Measurements from ENCODE around the gene LTB4R2. TPM values are rescaled to one million over a fixed set of nuclear protein-coding genes. Genes with fewer than 3 reads are reported as not detected.
"Not testable (repeated sequence)": the region's sequence is repeated elsewhere in the genome, so short reads cannot be mapped to it uniquely, and the experiment has no call there.

Gene LTB4R2
- polyA plus RNA-seq, 3 donors from 2014 or later = 2.1 to 4.9 (median 3.9) TPM

- Mint-ChIP-seq H3K4me3 (no peak overlapping the region), H3K27me3 (ENCODE audit: low read depth in 3 of 3) (peaks cover 9 to 18% (median 13%) of the 10 kb centered on the region in 3 donors), H3K4me1 (no peaks in the 10 kb centered on the region), H3K36me3 (no peaks in the 10 kb centered on the region), H3K27ac (no peak overlapping the region), H3K9me3 (peaks cover 0 to 3% (median 0%) of the 10 kb centered on the region in 6 donors)
- DNase-seq = no peak
Measured at GRCh38 chr14:24349742-24350141, 39.8 kb downstream of the LTB4R2 start.

DNA sequence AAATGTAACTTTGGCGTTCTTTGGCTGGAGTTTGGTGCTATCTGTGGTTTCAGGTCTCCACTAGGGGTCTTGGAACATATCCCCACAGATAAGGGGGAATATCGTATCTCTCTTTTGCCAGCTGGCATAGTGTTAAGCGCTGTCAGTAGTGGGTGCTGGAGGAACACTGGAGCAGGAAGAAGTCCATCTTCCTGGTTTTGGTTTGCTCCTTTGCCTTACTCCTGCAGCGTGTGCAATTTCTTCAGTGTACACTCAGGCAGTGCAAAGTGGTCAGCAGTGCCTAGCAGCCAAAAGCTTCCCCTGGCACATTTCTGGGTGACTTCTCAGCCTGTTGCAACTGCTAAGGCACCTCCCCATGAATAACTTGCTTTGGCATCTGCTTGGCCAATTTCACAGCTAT, 41.6 kb downstream of the LTB4R2 start:
- Mint-ChIP-seq H3K36me3 (no peaks in the 10 kb centered on the region), H3K4me3 (no peak overlapping the region), H3K4me1 (no peaks in the 10 kb centered on the region), H3K27me3 (ENCODE audit: low read depth in 3 of 3) (peaks cover 6 to 18% (median 11%) of the 10 kb centered on the region in 3 donors), H3K9me3 (peaks cover 0 to 3% (median 0%) of the 10 kb centered on the region in 6 donors), H3K27ac (no peak overlapping the region)
- no peak for DNase-seq

DNA sequence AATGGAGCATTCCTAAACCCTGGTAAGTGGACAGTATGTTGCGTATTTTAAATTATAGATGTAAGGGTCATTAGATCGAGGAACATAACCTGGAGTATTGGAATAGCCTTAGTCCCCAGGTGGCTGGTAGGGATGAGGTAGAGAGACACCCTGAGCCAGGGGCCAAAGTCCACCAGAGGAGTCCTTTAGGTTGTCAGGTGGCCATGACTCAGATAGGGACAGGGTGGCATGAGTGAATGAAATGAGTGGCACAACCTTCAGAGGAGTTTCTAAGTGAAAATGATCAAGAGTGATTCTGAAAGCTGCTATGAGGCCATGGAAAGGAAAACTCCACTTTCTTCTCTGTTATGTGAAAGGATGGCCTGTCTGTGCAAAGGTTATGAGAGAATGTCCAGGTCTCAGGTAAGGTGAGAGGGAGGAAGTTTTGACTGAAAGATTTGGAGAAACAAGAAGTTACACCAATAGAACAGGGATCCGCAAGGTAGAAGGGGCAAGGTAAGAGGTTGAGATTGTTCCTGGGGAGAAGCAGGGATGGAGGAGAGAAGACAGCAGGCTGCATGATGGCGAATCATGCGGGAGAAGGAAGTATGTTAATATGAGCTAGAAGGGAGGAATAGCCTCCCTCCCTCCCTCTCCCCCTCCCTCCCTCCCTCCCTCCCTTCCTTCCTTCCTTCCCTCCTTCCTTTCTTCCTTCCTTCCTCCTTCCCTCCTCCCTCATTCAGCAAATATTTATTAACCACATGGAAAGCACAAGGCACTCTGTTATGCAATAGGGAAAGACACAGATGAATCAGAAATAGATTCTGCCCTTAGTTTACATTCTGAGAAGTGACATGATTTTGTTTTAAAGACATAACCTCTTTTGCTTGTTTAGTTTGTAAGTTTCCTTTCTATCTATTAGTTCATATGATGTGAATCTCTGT, 43.9 kb downstream of the LTB4R2 start:
- Mint-ChIP-seq H3K27me3 (ENCODE audit: low read depth in 3 of 3) (peaks cover 6 to 21% (median 8%) of the 10 kb centered on the region in 3 donors), H3K9me3 (peaks cover 0 to 3% (median 0%) of the 10 kb centered on the region in 6 donors), H3K36me3 (no peaks in the 10 kb centered on the region), H3K4me3 (no peak overlapping the region), H3K4me1 (no peaks in the 10 kb centered on the region), H3K27ac (no peak overlapping the region)
- no peak for DNase-seq

- H3K4me3 Mint-ChIP-seq, H3K9me3 Mint-ChIP-seq, H3K36me3 Mint-ChIP-seq, DNase-seq, H3K4me1 Mint-ChIP-seq, H3K27ac Mint-ChIP-seq: not testable (repeated sequence)
- H3K27me3 Mint-ChIP-seq (ENCODE audit: low read depth in 3 of 3) = peaks cover 6 to 19% (median 8%) of the 10 kb centered on the region in 3 donors
Measured at GRCh38 chr14:24354482-24354825, 44.5 kb downstream of the LTB4R2 start.

- H3K4me1 Mint-ChIP-seq = no peaks in the 10 kb centered on the region
- H3K9me3 Mint-ChIP-seq = peaks cover 0 to 4% (median 0%) of the 10 kb centered on the region in 6 donors
- H3K27me3 Mint-ChIP-seq (ENCODE audit: low read depth in 3 of 3) = peaks cover 8 to 15% (median 12%) of the 10 kb centered on the region in 3 donors
- DNase-seq = no peak
- peaks cover 0 to 3% (median 0%) of the 10 kb centered on the region in 3 donors for H3K36me3 Mint-ChIP-seq
- H3K4me3 Mint-ChIP-seq = no peak overlapping the region
- H3K27ac Mint-ChIP-seq = no peak overlapping the region
Measured at GRCh38 chr14:24355009-24355408, 45.1 kb downstream of the LTB4R2 start.

GRCh38 chr14:24356208-24356607, 46.3 kb downstream of the LTB4R2 start:
- H3K27me3 Mint-ChIP-seq (ENCODE audit: low read depth in 3 of 3) = peaks cover 4 to 10% (median 8%) of the 10 kb centered on the region in 3 donors
- no peak overlapping the region for H3K27ac Mint-ChIP-seq
- H3K36me3 Mint-ChIP-seq = peaks cover 0 to 4% (median 3%) of the 10 kb centered on the region in 3 donors
- no peaks in the 10 kb centered on the region for H3K4me1 Mint-ChIP-seq
- H3K9me3 Mint-ChIP-seq = peaks cover 0 to 5% (median 0%) of the 10 kb centered on the region in 6 donors
- no peak for DNase-seq
- no peak overlapping the region for H3K4me3 Mint-ChIP-seq

GRCh38 chr14:24360281-24360680, 50.3 kb downstream of the LTB4R2 start:
- Mint-ChIP-seq H3K4me1 (peaks cover 2% of the 10 kb centered on the region in 2 donors), H3K9me3 (peaks cover 0 to 5% (median 0%) of the 10 kb centered on the region in 6 donors), H3K4me3 (no peak overlapping the region), H3K27me3 (ENCODE audit: low read depth in 3 of 3) (peaks cover 4 to 12% (median 6%) of the 10 kb centered on the region in 3 donors), H3K27ac (no peak overlapping the region), H3K36me3 (peaks cover 0 to 4% (median 3%) of the 10 kb centered on the region in 3 donors)
- no peak for DNase-seq

DNA sequence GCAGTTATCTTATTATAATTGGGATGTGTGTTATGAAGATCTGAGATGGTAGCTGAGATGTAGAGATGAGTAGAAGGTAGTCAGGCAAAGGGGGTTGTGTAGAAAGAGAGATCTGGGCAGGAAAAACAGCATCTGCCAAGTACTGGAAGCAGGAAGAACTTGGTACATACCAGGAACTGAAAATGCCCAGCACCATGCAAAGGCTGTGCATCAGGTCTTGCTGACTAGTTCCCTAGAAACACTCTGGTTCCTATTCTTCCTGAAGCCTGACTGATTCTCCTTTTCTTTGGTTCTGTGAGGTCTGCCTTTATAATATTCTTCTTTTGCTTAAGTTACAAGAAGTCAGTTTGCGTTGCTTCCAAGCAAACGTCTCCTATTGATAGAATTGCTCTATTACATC, 51.4 kb downstream of the LTB4R2 start:
- H3K4me3 Mint-ChIP-seq = no peak overlapping the region
- H3K27ac Mint-ChIP-seq = no peak overlapping the region
- no peak for DNase-seq
- peaks cover 10 to 12% of the 10 kb centered on the region in 2 donors for H3K4me1 Mint-ChIP-seq
- H3K9me3 Mint-ChIP-seq = peaks cover 0 to 5% (median 0%) of the 10 kb centered on the region in 6 donors
- peaks cover 11 to 19% (median 15%) of the 10 kb centered on the region in 3 donors for H3K27me3 Mint-ChIP-seq (ENCODE audit: low read depth in 3 of 3)
- peaks cover 0 to 4% (median 3%) of the 10 kb centered on the region in 3 donors for H3K36me3 Mint-ChIP-seq

Other genes with a start within 250 kb of the LTB4R2 start
- gene CPNE6, start 238.6 kb upstream of the LTB4R2 start, polyA plus RNA-seq = not detected
- gene PCK2, start 215.8 kb upstream of the LTB4R2 start, polyA plus RNA-seq = 10 to 100 TPM in 2 of 3 donors, 1 to 10 TPM in 1; 8.2 to 13.3 (median 12.0) TPM
- 100 to 1,000 TPM in 1 of 3 donors, 10 to 100 TPM in 2; 91.1 to 129 (median 98.2) TPM for gene DCAF11, start 195.4 kb upstream of the LTB4R2 start, polyA plus RNA-seq
- 1 to 10 TPM; 2.8 to 4.1 (median 3.0) TPM for gene NRL, start 195.2 kb upstream of the LTB4R2 start, polyA plus RNA-seq
- gene FITM1, start 179.5 kb upstream of the LTB4R2 start, polyA plus RNA-seq = under 1 TPM; 0.28 to 0.90 (median 0.85) TPM
- gene PSME1, start 173.9 kb upstream of the LTB4R2 start, polyA plus RNA-seq = 1,000 to 10,000 TPM; 1,115 to 1,243 (median 1,240) TPM
- gene EMC9, start 168.5 kb upstream of the LTB4R2 start, polyA plus RNA-seq = 10 to 100 TPM; 14.2 to 19.0 (median 17.6) TPM
- gene PSME2, start 163.5 kb upstream of the LTB4R2 start, polyA plus RNA-seq = 1,000 to 10,000 TPM in 1 of 3 donors, 100 to 1,000 TPM in 2; 650 to 1,160 (median 776) TPM
- 10 to 100 TPM; 41.5 to 62.9 (median 59.5) TPM for gene RNF31, start 162.6 kb upstream of the LTB4R2 start, polyA plus RNA-seq
- 100 to 1,000 TPM in 2 of 3 donors, 10 to 100 TPM in 1; 48.8 to 123 (median 102) TPM for gene IRF9, start 148.9 kb upstream of the LTB4R2 start, polyA plus RNA-seq
- gene REC8, start 138.1 kb upstream of the LTB4R2 start, polyA plus RNA-seq = 10 to 100 TPM in 1 of 3 donors, 1 to 10 TPM in 2; 1.7 to 15.2 (median 3.8) TPM
- 10 to 100 TPM; 10.1 to 21.0 (median 11.3) TPM for gene IPO4, start 121.3 kb upstream of the LTB4R2 start, polyA plus RNA-seq
- gene TM9SF1, start 114.7 kb upstream of the LTB4R2 start, polyA plus RNA-seq = 10 to 100 TPM; 31.0 to 60.5 (median 42.4) TPM
- 1 to 10 TPM in 2 of 3 donors, under 1 TPM in 1; 0.38 to 3.0 (median 3.0) TPM for gene TSSK4, start 104.4 kb upstream of the LTB4R2 start, polyA plus RNA-seq
- 100 to 1,000 TPM; 162 to 203 (median 168) TPM for gene CHMP4A, start 96.7 kb upstream of the LTB4R2 start, polyA plus RNA-seq
- 10 to 100 TPM; 29.2 to 45.5 (median 29.5) TPM for gene MDP1, start 94.1 kb upstream of the LTB4R2 start, polyA plus RNA-seq
- gene NEDD8, start 77.8 kb upstream of the LTB4R2 start, polyA plus RNA-seq = 100 to 1,000 TPM; 347 to 503 (median 373) TPM
- 100 to 1,000 TPM in 1 of 3 donors, 10 to 100 TPM in 2; 89.3 to 134 (median 96.0) TPM for gene GMPR2, start 77.2 kb upstream of the LTB4R2 start, polyA plus RNA-seq
- 100 to 1,000 TPM; 248 to 289 (median 249) TPM for gene TINF2, start 67.5 kb upstream of the LTB4R2 start, polyA plus RNA-seq
- gene TGM1, start 47.0 kb upstream of the LTB4R2 start, polyA plus RNA-seq = under 1 TPM in 1 of 3 donors, not detected in 2; 0.41 TPM
- gene RABGGTA, start 38.5 kb upstream of the LTB4R2 start, polyA plus RNA-seq = 10 to 100 TPM; 23.3 to 52.0 (median 38.6) TPM
- gene DHRS1, start 10.4 kb upstream of the LTB4R2 start, polyA plus RNA-seq = 10 to 100 TPM; 31.4 to 35.9 (median 31.7) TPM
- gene NOP9, start 10.3 kb upstream of the LTB4R2 start, polyA plus RNA-seq = 1 to 10 TPM in 2 of 3 donors, not detected in 1; 1.4 to 2.4 TPM
- gene CIDEB, start 2.2 kb upstream of the LTB4R2 start, polyA plus RNA-seq = 10 to 100 TPM; 31.6 to 81.9 (median 52.1) TPM
- gene LTB4R, start 1.4 kb downstream of the LTB4R2 start, polyA plus RNA-seq = 10 to 100 TPM; 12.4 to 13.7 (median 12.7) TPM
- gene ADCY4, start 24.9 kb downstream of the LTB4R2 start, polyA plus RNA-seq = under 1 TPM in 2 of 3 donors, not detected in 1; 0.31 to 0.52 TPM
- 10 to 100 TPM; 13.5 to 21.4 (median 16.0) TPM for gene RIPK3, start 29.9 kb downstream of the LTB4R2 start, polyA plus RNA-seq
- not detected for gene NFATC4, start 58.0 kb downstream of the LTB4R2 start, polyA plus RNA-seq
- gene NYNRIN, start 88.9 kb downstream of the LTB4R2 start, polyA plus RNA-seq = under 1 TPM in 2 of 3 donors, not detected in 1; 0.18 TPM
- gene CBLN3, start 119.5 kb downstream of the LTB4R2 start, polyA plus RNA-seq = not detected
- gene KHNYN, start 119.8 kb downstream of the LTB4R2 start, polyA plus RNA-seq = 10 to 100 TPM; 12.5 to 28.0 (median 25.6) TPM
- 10 to 100 TPM; 62.2 to 91.2 (median 82.6) TPM for gene SDR39U1, start 132.6 kb downstream of the LTB4R2 start, polyA plus RNA-seq
- not detected for gene CMA1, start 198.1 kb downstream of the LTB4R2 start, polyA plus RNA-seq

All from immature natural killer cell (primary cell).